GM19324 (cell line): ENCODE results near the gene EIF4E2.

Experiments
- ATAC-seq: cut with Tn5 transposase; IDR thresholded peaks from one replicate; pipeline ENCODE4 v1.9.1; 2021; ENCODE audit warnings: mild to moderate bottlenecking, moderate library complexity; ENCODE audit not compliant: unreplicated experiment, low FRiP score

Gene EIF4E2

GRCh38 chr2:232535761-232536530 lies 14.5 kb upstream of the EIF4E2 start:
- no peak for ATAC-seq

GRCh38 chr2:232537079-232537478 lies 13.4 kb upstream of the EIF4E2 start:
- no peak for ATAC-seq

- ATAC-seq: no peak
These were observed 13.0 kb upstream of the EIF4E2 start for GRCh38 chr2:232537499-232537898.

GRCh38 chr2:232538671-232539070 lies 11.8 kb upstream of the EIF4E2 start:
- ATAC-seq: no peak

GRCh38 chr2:232539298-232540231 lies 10.9 kb upstream of the EIF4E2 start, which contains the start of gene CHRNG:
Gene CHRNG (plus strand): TSS chr2:232539692. CDS start chr2:232539748, 56 bp downstream.
- ATAC-seq: no peak

- no peak for ATAC-seq
These were observed 9.9 kb upstream of the EIF4E2 start for GRCh38 chr2:232540441-232541041.

GRCh38 chr2:232541195-232541960 lies 9.1 kb upstream of the EIF4E2 start:
- ATAC-seq: no peak

GRCh38 chr2:232541961-232542714 lies 8.4 kb upstream of the EIF4E2 start:
- no peak for ATAC-seq

- no peak for ATAC-seq
These were observed 7.6 kb upstream of the EIF4E2 start for GRCh38 chr2:232542715-232543467.

GRCh38 chr2:232543491-232543890 lies 7.0 kb upstream of the EIF4E2 start:
- no peak for ATAC-seq

GRCh38 chr2:232543928-232544631 lies 6.4 kb upstream of the EIF4E2 start:
- ATAC-seq: no peak

GRCh38 chr2:232544674-232545073 lies 5.8 kb upstream of the EIF4E2 start:
- no peak for ATAC-seq

- no peak for ATAC-seq
These were observed 4.7 kb upstream of the EIF4E2 start for GRCh38 chr2:232545511-232546375.

- no peak for ATAC-seq
These were observed 2.5 kb upstream of the EIF4E2 start for GRCh38 chr2:232547991-232548390.

- ATAC-seq: no peak
These were observed 685 bp upstream of the EIF4E2 start for GRCh38 chr2:232549655-232550353.

- no peak for ATAC-seq
These were observed 755 bp downstream of the EIF4E2 start for GRCh38 chr2:232551250-232551638.

- no peak for ATAC-seq
These were observed 1.3 kb downstream of the EIF4E2 start for GRCh38 chr2:232551776-232552175.
